Measurements from ENCODE around the gene PRUNE2. TPM values are rescaled to one million over a fixed set of nuclear protein-coding genes. Genes with fewer than 3 reads are reported as not detected.
"Not testable (repeated sequence)": the region's sequence is repeated elsewhere in the genome, so short reads cannot be mapped to it uniquely, and the experiment has no call there.

The PRUNE2 gene
- total RNA-seq, 1 donor from 2014 or later = 8.7 TPM

DNA sequence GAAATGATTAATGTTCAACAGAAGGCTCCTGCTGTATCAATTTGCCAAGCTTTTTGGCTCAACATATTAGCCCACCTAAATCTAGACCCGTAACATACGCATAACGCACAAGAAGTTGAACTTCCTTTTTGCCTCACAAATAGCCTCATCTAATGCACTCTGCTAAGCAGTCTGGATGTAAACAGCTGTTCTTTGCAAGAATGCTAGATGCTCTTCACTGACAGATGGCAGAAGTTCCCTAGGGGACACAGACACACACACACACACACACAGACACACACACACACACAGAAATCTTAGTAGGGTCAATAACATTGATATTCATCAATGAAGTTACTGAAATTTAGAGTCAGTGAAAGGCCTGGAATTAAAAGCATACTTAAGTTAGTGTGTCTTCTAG is 154.9 kb downstream of the PRUNE2 start:
- no peak overlapping the region for H3K27ac Mint-ChIP-seq (ENCODE audit: unreplicated experiment)
- H3K4me3 Mint-ChIP-seq (ENCODE audit: unreplicated experiment) = no peak overlapping the region
- no peak overlapping the region for H3K4me2 ChIP-seq (ENCODE audit: low read length)
- peaks cover 7% of the 10 kb centered on the region for H3K4me1 Mint-ChIP-seq (ENCODE audit: low read depth, unreplicated experiment)
- peaks cover 3% of the 10 kb centered on the region for H3K27me3 Mint-ChIP-seq (ENCODE audit: low read depth, unreplicated experiment)
- no peak for FAIRE-seq
- no peak for DNase-seq (ENCODE audit: low read depth)
- no peak overlapping the region for H3K4me3 ChIP-seq (ENCODE audit: insufficient read depth, low read depth, low read length)
- no peaks in the 10 kb centered on the region for H3K79me2 ChIP-seq (ENCODE audit: insufficient read depth, low read length)
- H3K36me3 Mint-ChIP-seq (ENCODE audit: low read depth, unreplicated experiment) = no peaks in the 10 kb centered on the region
- H3K9me3 Mint-ChIP-seq (ENCODE audit: unreplicated experiment) = no peaks in the 10 kb centered on the region
- no peak overlapping the region for H2AFZ ChIP-seq (ENCODE audit: low read depth, low read length)
- no peak overlapping the region for H3K9ac ChIP-seq (ENCODE audit: low read length)
- H3K36me3 ChIP-seq (ENCODE audit: insufficient read depth, low read length) = no peaks in the 10 kb centered on the region
- H3K27ac ChIP-seq (ENCODE audit: low read depth, low read length) = no peak overlapping the region
- H4K20me1 ChIP-seq (ENCODE audit: insufficient read depth, low read length) = no peaks in the 10 kb centered on the region
- H3K27me3 ChIP-seq (ENCODE audit: insufficient read depth, low read length) = no peaks in the 10 kb centered on the region
- H3K9me3 ChIP-seq (ENCODE audit: insufficient read depth, low read depth, low read length) = no peaks in the 10 kb centered on the region
- TF ChIP-seq, protein P1, sequence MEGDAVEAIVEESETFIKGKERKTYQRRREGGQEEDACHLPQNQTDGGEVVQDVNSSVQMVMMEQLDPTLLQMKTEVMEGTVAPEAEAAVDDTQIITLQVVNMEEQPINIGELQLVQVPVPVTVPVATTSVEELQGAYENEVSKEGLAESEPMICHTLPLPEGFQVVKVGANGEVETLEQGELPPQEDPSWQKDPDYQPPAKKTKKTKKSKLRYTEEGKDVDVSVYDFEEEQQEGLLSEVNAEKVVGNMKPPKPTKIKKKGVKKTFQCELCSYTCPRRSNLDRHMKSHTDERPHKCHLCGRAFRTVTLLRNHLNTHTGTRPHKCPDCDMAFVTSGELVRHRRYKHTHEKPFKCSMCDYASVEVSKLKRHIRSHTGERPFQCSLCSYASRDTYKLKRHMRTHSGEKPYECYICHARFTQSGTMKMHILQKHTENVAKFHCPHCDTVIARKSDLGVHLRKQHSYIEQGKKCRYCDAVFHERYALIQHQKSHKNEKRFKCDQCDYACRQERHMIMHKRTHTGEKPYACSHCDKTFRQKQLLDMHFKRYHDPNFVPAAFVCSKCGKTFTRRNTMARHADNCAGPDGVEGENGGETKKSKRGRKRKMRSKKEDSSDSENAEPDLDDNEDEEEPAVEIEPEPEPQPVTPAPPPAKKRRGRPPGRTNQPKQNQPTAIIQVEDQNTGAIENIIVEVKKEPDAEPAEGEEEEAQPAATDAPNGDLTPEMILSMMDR (IDR thresholded peaks at IDR 0.05; ENCODE audit: insufficient read depth, low read depth, low read length) = no peak
- H3K4me1 ChIP-seq (ENCODE audit: insufficient read depth, low read length) = no peaks in the 10 kb centered on the region

DNA sequence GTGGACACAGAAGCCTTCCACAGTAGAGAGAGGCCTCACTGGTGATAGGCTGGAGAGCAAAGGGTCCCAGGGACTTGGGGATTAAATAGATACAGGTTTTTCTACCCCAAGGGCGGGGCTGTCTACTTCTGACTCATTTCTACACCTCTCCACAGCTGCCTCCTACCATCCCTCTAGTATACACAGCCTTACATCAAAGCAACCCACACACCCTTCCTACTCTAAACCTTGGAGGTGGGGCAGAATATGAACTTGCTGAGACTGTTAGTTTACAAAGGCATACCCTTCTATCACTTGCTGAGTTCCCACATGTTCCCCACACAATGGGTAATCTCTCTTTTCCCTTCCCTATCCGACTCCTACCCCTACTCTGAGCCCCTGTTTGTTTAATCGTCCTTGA is 161.6 kb downstream of the PRUNE2 start:
- H3K9ac ChIP-seq (ENCODE audit: low read length) = no peak overlapping the region
- Mint-ChIP-seq H3K4me1 (ENCODE audit: low read depth, unreplicated experiment) (peaks cover 3% of the 10 kb centered on the region), H3K36me3 (ENCODE audit: low read depth, unreplicated experiment) (peaks cover 2% of the 10 kb centered on the region), H3K27me3 (ENCODE audit: low read depth, unreplicated experiment) (peaks cover 3% of the 10 kb centered on the region), H3K27ac (ENCODE audit: unreplicated experiment) (no peak overlapping the region), H3K4me3 (ENCODE audit: unreplicated experiment) (no peak overlapping the region), H3K9me3 (ENCODE audit: unreplicated experiment) (peaks cover 4% of the 10 kb centered on the region)
- no peak for DNase-seq (ENCODE audit: low read depth)
- H3K79me2 ChIP-seq (ENCODE audit: insufficient read depth, low read length) = no peaks in the 10 kb centered on the region
- H3K4me3 ChIP-seq (ENCODE audit: insufficient read depth, low read depth, low read length) = no peak overlapping the region
- no peak for TF ChIP-seq EZH2 (IDR thresholded peaks at IDR 0.05; ENCODE audit: insufficient read depth, low read length)
- TF ChIP-seq, protein P1 (IDR thresholded peaks at IDR 0.05; ENCODE audit: insufficient read depth, low read depth, low read length) = no peak
- H3K4me1 ChIP-seq (ENCODE audit: insufficient read depth, low read length) = no peaks in the 10 kb centered on the region
- no peaks in the 10 kb centered on the region for H3K27me3 ChIP-seq (ENCODE audit: insufficient read depth, low read length)
- no peak for FAIRE-seq
- H3K36me3 ChIP-seq (ENCODE audit: insufficient read depth, low read length) = no peaks in the 10 kb centered on the region
- H3K27ac ChIP-seq (ENCODE audit: low read depth, low read length) = no peak overlapping the region
- no peak overlapping the region for H3K4me2 ChIP-seq (ENCODE audit: low read length)
- no peaks in the 10 kb centered on the region for H4K20me1 ChIP-seq (ENCODE audit: insufficient read depth, low read length)
- H2AFZ ChIP-seq (ENCODE audit: low read depth, low read length) = no peak overlapping the region
- no peaks in the 10 kb centered on the region for H3K9me3 ChIP-seq (ENCODE audit: insufficient read depth, low read depth, low read length)

DNA sequence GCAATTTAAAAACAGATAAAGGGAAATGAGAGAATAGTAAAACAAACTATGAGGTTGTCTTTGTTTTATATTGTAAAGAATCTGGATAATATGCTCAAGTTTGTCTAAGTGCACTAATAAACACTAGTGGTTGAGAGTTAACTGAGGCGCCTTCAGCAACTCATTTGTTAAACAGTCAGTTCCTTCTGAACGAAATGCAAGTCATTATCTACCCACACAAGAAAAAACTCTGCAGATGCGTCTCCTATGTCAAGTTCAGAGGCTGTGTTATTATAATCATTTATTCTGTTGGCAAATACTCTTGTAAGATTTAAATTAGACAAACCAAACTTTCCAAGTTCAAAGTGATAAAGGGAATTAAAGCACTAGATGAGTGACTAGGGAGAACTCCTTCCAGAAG is 162.0 kb downstream of the PRUNE2 start:
- no peaks in the 10 kb centered on the region for H3K79me2 ChIP-seq (ENCODE audit: insufficient read depth, low read length)
- H3K27ac Mint-ChIP-seq (ENCODE audit: unreplicated experiment) = no peak overlapping the region
- H3K4me1 Mint-ChIP-seq (ENCODE audit: low read depth, unreplicated experiment) = peaks cover 3% of the 10 kb centered on the region
- DNase-seq (ENCODE audit: low read depth) (no peak), FAIRE-seq (no peak)
- no peaks in the 10 kb centered on the region for H3K4me1 ChIP-seq (ENCODE audit: insufficient read depth, low read length)
- H3K4me3 ChIP-seq (ENCODE audit: insufficient read depth, low read depth, low read length) = no peak overlapping the region
- peaks cover 4% of the 10 kb centered on the region for H3K9me3 Mint-ChIP-seq (ENCODE audit: unreplicated experiment)
- H3K27me3 Mint-ChIP-seq (ENCODE audit: low read depth, unreplicated experiment) = peaks cover 3% of the 10 kb centered on the region
- no peaks in the 10 kb centered on the region for H3K9me3 ChIP-seq (ENCODE audit: insufficient read depth, low read depth, low read length)
- H3K27ac ChIP-seq (ENCODE audit: low read depth, low read length) = no peak overlapping the region
- peaks cover 2% of the 10 kb centered on the region for H3K36me3 Mint-ChIP-seq (ENCODE audit: low read depth, unreplicated experiment)
- H4K20me1 ChIP-seq (ENCODE audit: insufficient read depth, low read length) = no peaks in the 10 kb centered on the region
- no peak overlapping the region for H2AFZ ChIP-seq (ENCODE audit: low read depth, low read length)
- no peaks in the 10 kb centered on the region for H3K27me3 ChIP-seq (ENCODE audit: insufficient read depth, low read length)
- TF ChIP-seq, protein P1 (IDR thresholded peaks at IDR 0.05; ENCODE audit: insufficient read depth, low read depth, low read length) = no peak
- TF ChIP-seq EZH2 (IDR thresholded peaks at IDR 0.05; ENCODE audit: insufficient read depth, low read length) = no peak
- H3K36me3 ChIP-seq (ENCODE audit: insufficient read depth, low read length) = no peaks in the 10 kb centered on the region
- no peak overlapping the region for H3K4me3 Mint-ChIP-seq (ENCODE audit: unreplicated experiment)
- no peak overlapping the region for H3K4me2 ChIP-seq (ENCODE audit: low read length)
- H3K9ac ChIP-seq (ENCODE audit: low read length) = no peak overlapping the region

DNA sequence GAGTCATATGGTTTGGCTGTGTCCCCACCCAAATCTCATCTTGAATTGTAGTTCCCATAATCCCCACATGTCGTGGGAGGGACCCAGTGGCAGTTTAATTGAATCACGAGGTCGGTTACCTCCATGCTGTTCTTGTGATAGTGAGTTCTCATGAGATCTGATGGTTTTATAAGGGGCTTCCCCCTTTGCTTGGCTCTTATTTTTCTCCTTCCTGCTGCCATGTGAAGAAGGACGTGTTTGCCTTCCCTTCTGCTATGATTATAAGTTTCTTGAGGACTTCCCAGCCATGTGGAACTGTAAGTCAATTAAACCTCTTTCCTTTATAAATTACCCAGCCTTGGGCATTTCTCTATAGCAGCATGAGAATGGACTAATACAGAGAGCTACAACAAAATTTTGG is 163.0 kb downstream of the PRUNE2 start:
- H3K4me3 ChIP-seq (ENCODE audit: insufficient read depth, low read depth, low read length); H3K9me3 ChIP-seq (ENCODE audit: insufficient read depth, low read depth, low read length); H3K4me2 ChIP-seq (ENCODE audit: low read length); H3K4me3 Mint-ChIP-seq (ENCODE audit: unreplicated experiment); H3K27me3 ChIP-seq (ENCODE audit: insufficient read depth, low read length); H3K79me2 ChIP-seq (ENCODE audit: insufficient read depth, low read length); H3K4me1 Mint-ChIP-seq (ENCODE audit: low read depth, unreplicated experiment); H3K36me3 ChIP-seq (ENCODE audit: insufficient read depth, low read length); H3K9me3 Mint-ChIP-seq (ENCODE audit: unreplicated experiment); H3K9ac ChIP-seq (ENCODE audit: low read length); H2AFZ ChIP-seq (ENCODE audit: low read depth, low read length); H3K27ac ChIP-seq (ENCODE audit: low read depth, low read length); H3K27me3 Mint-ChIP-seq (ENCODE audit: low read depth, unreplicated experiment); H3K27ac Mint-ChIP-seq (ENCODE audit: unreplicated experiment); DNase-seq (ENCODE audit: low read depth); H3K4me1 ChIP-seq (ENCODE audit: insufficient read depth, low read length); H3K36me3 Mint-ChIP-seq (ENCODE audit: low read depth, unreplicated experiment); FAIRE-seq; H4K20me1 ChIP-seq (ENCODE audit: insufficient read depth, low read length): not testable (repeated sequence)
